ENCODE data around the gene IFNG-AS1.

IFNG-AS1 gene

GRCh38 chr12:68011882-68012207 is 22.6 kb downstream of the IFNG-AS1 start:
- TF ChIP-seq CTCF (IDR thresholded peaks at IDR 0.05): no peak
- Histone ChIP-seq H3K27ac (no peak overlapping the region), H3K27me3 (no peaks in the 10 kb centered on the region), H3K36me3 (no peaks in the 10 kb centered on the region), H3K4me1 (ENCODE audit: control insufficient read depth in 1 of 2, insufficient read depth in 1 of 2, low read depth in 1 of 2, low read length in 1 of 2) (no peaks in the 10 kb centered on the region), H3K4me3 (ENCODE audit: low read depth in 1 of 2, low read length in 1 of 2) (no peak overlapping the region), H3K9me3 (no peaks in the 10 kb centered on the region)

- Histone ChIP-seq H3K4me3 (ENCODE audit: low read depth in 1 of 2, low read length in 1 of 2) (no peak overlapping the region), H3K4me1 (ENCODE audit: control insufficient read depth in 1 of 2, insufficient read depth in 1 of 2, low read depth in 1 of 2, low read length in 1 of 2) (no peaks in the 10 kb centered on the region), H3K27ac (no peak overlapping the region), H3K27me3 (no peaks in the 10 kb centered on the region), H3K9me3 (no peaks in the 10 kb centered on the region), H3K36me3 (no peaks in the 10 kb centered on the region)
- TF ChIP-seq CTCF (IDR thresholded peaks at IDR 0.05): no peak
These were observed 23.5 kb downstream of the IFNG-AS1 start for GRCh38 chr12:68012712-68013111.

GRCh38 chr12:68013181-68013580 is 23.9 kb downstream of the IFNG-AS1 start:
- Histone ChIP-seq H3K9me3 (no peaks in the 10 kb centered on the region), H3K4me3 (ENCODE audit: low read depth in 1 of 2, low read length in 1 of 2) (no peak overlapping the region), H3K4me1 (ENCODE audit: control insufficient read depth in 1 of 2, insufficient read depth in 1 of 2, low read depth in 1 of 2, low read length in 1 of 2) (no peaks in the 10 kb centered on the region), H3K27me3 (no peaks in the 10 kb centered on the region), H3K36me3 (no peaks in the 10 kb centered on the region), H3K27ac (no peak overlapping the region)
- no peak for TF ChIP-seq CTCF (IDR thresholded peaks at IDR 0.05)

GRCh38 chr12:68016136-68016535 is 26.9 kb downstream of the IFNG-AS1 start:
- Histone ChIP-seq H3K4me3 (ENCODE audit: low read depth in 1 of 2, low read length in 1 of 2) (no peak overlapping the region), H3K4me1 (ENCODE audit: control insufficient read depth in 1 of 2, insufficient read depth in 1 of 2, low read depth in 1 of 2, low read length in 1 of 2) (no peaks in the 10 kb centered on the region), H3K27ac (no peak overlapping the region), H3K36me3 (no peaks in the 10 kb centered on the region), H3K27me3 (no peaks in the 10 kb centered on the region), H3K9me3 (no peaks in the 10 kb centered on the region)
- no peak for TF ChIP-seq CTCF (IDR thresholded peaks at IDR 0.05)

GRCh38 chr12:68018315-68018714 is 29.1 kb downstream of the IFNG-AS1 start:
- no peaks in the 10 kb centered on the region for H3K9me3 ChIP-seq
- H3K4me1 ChIP-seq (ENCODE audit: control insufficient read depth in 1 of 2, insufficient read depth in 1 of 2, low read depth in 1 of 2, low read length in 1 of 2): no peaks in the 10 kb centered on the region
- no peak overlapping the region for H3K27ac ChIP-seq
- no peak overlapping the region for H3K4me3 ChIP-seq (ENCODE audit: low read depth in 1 of 2, low read length in 1 of 2)
- no peaks in the 10 kb centered on the region for H3K36me3 ChIP-seq
- TF ChIP-seq CTCF (IDR thresholded peaks at IDR 0.05): no peak
- H3K27me3 ChIP-seq: no peaks in the 10 kb centered on the region

GRCh38 chr12:68020049-68020448 is 30.8 kb downstream of the IFNG-AS1 start:
- TF ChIP-seq CTCF (IDR thresholded peaks at IDR 0.05): no peak
- no peaks in the 10 kb centered on the region for H3K4me1 ChIP-seq (ENCODE audit: control insufficient read depth in 1 of 2, insufficient read depth in 1 of 2, low read depth in 1 of 2, low read length in 1 of 2)
- no peaks in the 10 kb centered on the region for H3K36me3 ChIP-seq
- no peak overlapping the region for H3K27ac ChIP-seq
- no peaks in the 10 kb centered on the region for H3K27me3 ChIP-seq
- H3K9me3 ChIP-seq: no peaks in the 10 kb centered on the region
- no peak overlapping the region for H3K4me3 ChIP-seq (ENCODE audit: low read depth in 1 of 2, low read length in 1 of 2)

All from neutrophil (primary cell).